Osteoblast (primary cell): ENCODE measurements around the gene SPATA45. TPM values are rescaled to one million over a fixed set of nuclear protein-coding genes. Genes with fewer than 3 reads are reported as not detected.

ENCODE experiments used
- DNase-seq: peaks from one replicate; pipeline ENCODE4 v3.0.0; 2011; ENCODE audit warnings: low spot score, mixed read lengths; ENCODE audit not compliant: insufficient read length; ENCODE audit errors: missing footprints
- H2AFZ ChIP-seq: 2 replicates; pipeline ENCODE4 v1.6.0; 2011; ENCODE audit warnings: mild to moderate bottlenecking, low read length
- H3K27ac ChIP-seq: 2 replicates; pipeline ENCODE4 v1.5.1; 2011; ENCODE audit warnings: mild to moderate bottlenecking, low read depth, low read length, moderate library complexity
- H3K27me3 ChIP-seq: 2 replicates; pipeline ENCODE4 v1.6.0; 2012; ENCODE audit warnings: mild to moderate bottlenecking, control low read depth, inconsistent platforms, low read length, moderate library complexity; ENCODE audit not compliant: insufficient read depth
- H3K36me3 ChIP-seq: 2 replicates; pipeline ENCODE4 v1.5.1; 2011; ENCODE audit warnings: mild to moderate bottlenecking, low read length, control low read depth, moderate library complexity; ENCODE audit not compliant: insufficient read depth
- H3K4me1 ChIP-seq: 2 replicates; pipeline ENCODE4 v1.5.1; 2011; ENCODE audit warnings: mild to moderate bottlenecking, low read length, control low read depth, moderate library complexity; ENCODE audit not compliant: insufficient read depth
- H3K4me2 ChIP-seq: 2 replicates; pipeline ENCODE4 v1.6.0; 2011; ENCODE audit warnings: mild to moderate bottlenecking, low read length; ENCODE audit not compliant: insufficient read depth
- H3K4me3 ChIP-seq: fragments of 200-600 bp; sonication (generic); 3 replicates; pipeline ENCODE4 v1.5.1; 2012; ENCODE audit warnings: mild to moderate bottlenecking, low read length, inconsistent platforms; ENCODE audit not compliant: insufficient read depth
- H3K79me2 ChIP-seq: 2 replicates; pipeline ENCODE4 v1.6.0; 2012; ENCODE audit warnings: mild to moderate bottlenecking, low read length, control low read depth, inconsistent platforms; ENCODE audit not compliant: insufficient read depth
- H3K9me3 ChIP-seq: 2 replicates; pipeline ENCODE4 v1.5.1; 2011; ENCODE audit warnings: low read depth, low read length, control low read depth
- H4K20me1 ChIP-seq: 2 replicates; pipeline ENCODE4 v1.6.0; 2012; ENCODE audit warnings: mild to moderate bottlenecking, low read length, control low read depth; ENCODE audit not compliant: insufficient read depth
- total RNA-seq: library from RNA; depleted of rRNA; stranded (reverse); fragments of >200 nt; gene quantifications from 2 replicates; pipeline ENCODE4 v1.2.3, GENCODE V29; 2012
- TF ChIP-seq, protein P1 (sequence below): IDR thresholded peaks from 2 replicates; pipeline ENCODE4 v1.5.1; 2011; ENCODE audit warnings: mild to moderate bottlenecking, low read depth, low read length, moderate library complexity; ENCODE audit errors: extremely low read depth

Gene SPATA45
- total RNA-seq, 1 donor, result not detected

DNA sequence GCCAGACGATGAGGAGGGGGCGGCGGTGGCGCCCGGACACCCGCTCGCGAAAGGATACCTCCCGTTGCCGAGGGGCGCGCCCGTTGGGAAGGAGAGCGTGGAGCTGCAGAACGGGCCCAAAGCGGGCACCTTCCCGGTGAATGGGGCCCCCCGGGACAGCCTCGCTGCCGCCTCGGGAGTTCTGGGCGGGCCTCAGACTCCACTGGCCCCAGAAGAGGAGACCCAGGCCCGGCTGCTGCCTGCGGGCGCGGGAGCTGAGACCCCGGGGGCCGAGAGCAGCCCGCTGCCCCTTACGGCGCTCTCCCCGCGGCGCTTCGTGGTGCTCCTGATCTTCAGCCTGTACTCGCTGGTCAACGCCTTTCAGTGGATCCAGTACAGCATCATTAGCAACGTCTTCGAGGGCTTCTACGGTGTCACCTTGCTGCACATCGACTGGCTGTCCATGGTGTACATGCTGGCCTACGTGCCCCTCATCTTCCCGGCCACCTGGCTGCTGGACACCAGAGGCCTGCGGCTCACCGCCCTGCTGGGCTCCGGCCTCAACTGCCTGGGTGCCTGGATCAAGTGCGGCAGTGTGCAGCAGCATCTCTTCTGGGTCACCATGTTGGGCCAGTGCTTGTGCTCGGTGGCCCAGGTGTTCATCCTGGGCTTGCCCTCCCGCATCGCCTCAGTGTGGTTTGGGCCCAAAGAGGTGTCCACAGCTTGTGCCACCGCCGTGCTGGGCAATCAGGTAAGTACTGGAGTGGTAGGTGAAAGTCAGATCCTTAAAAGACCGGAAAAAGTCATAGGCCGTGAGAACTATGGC, 11.2 kb upstream of the SPATA45 start:
- H3K4me2 ChIP-seq, result peak overlapping the region; percentile 95
- DNase-seq, result peak; percentile 85
- peaks cover 24% of the 10 kb centered on the region for H3K4me1 ChIP-seq
- H3K27me3 ChIP-seq, result no peaks in the 10 kb centered on the region
- peak overlapping the region; percentile 68 for H2AFZ ChIP-seq
- peak overlapping the region; percentile 91 for H3K4me3 ChIP-seq
- H4K20me1 ChIP-seq, result peaks cover 12% of the 10 kb centered on the region
- H3K36me3 ChIP-seq, result peaks cover 1% of the 10 kb centered on the region
- TF ChIP-seq, protein P1, sequence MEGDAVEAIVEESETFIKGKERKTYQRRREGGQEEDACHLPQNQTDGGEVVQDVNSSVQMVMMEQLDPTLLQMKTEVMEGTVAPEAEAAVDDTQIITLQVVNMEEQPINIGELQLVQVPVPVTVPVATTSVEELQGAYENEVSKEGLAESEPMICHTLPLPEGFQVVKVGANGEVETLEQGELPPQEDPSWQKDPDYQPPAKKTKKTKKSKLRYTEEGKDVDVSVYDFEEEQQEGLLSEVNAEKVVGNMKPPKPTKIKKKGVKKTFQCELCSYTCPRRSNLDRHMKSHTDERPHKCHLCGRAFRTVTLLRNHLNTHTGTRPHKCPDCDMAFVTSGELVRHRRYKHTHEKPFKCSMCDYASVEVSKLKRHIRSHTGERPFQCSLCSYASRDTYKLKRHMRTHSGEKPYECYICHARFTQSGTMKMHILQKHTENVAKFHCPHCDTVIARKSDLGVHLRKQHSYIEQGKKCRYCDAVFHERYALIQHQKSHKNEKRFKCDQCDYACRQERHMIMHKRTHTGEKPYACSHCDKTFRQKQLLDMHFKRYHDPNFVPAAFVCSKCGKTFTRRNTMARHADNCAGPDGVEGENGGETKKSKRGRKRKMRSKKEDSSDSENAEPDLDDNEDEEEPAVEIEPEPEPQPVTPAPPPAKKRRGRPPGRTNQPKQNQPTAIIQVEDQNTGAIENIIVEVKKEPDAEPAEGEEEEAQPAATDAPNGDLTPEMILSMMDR, result no peak
- peaks cover 46% of the 10 kb centered on the region for H3K79me2 ChIP-seq
- no peaks in the 10 kb centered on the region for H3K9me3 ChIP-seq
- H3K27ac ChIP-seq, result peak overlapping the region; percentile 82

DNA sequence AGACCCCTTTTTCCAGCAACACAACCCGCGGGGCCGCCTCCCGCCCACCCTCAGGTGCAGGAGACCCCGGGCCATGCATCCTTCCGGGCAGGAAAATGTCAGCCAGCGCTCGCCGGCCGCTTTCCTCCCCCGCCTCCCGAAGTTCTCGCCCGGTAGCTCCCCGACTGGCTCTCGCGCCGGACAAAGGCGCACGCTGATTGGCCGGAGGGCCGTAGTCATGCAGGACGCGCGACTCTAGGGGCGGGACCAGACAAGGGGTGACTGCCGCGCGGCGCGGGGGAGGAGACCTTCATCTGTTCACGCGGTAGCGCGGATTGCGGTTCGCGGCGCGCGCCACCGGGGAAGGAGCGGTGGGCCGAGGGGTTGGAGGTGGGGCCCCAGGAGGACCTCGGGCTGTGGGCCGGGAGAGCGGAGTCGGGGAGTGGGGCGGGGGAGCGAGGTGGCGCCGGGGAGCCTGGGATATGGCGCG, 10.6 kb upstream of the SPATA45 start, which contains the start of gene FLVCR1:
FLVCR1 (plus strand) TSS at position 284 of the 469 bp plus-strand sequence; CDS start at position 462, 178 bp downstream.
- Histone ChIP-seq H3K27ac (peak within 1 kb of the TSS; percentile 82), H4K20me1 (peaks cover 12% of the 10 kb centered on the region), H2AFZ (peak within 1 kb of the TSS; percentile 99), H3K4me1 (peaks cover 24% of the 10 kb centered on the region), H3K4me3 (peak within 1 kb of the TSS; percentile 91), H3K27me3 (no peaks in the 10 kb centered on the region), H3K36me3 (no peaks in the 10 kb centered on the region), H3K9me3 (no peaks in the 10 kb centered on the region), H3K79me2 (peaks cover 45% of the 10 kb centered on the region), H3K4me2 (peak within 1 kb of the TSS; percentile 95)
- TF ChIP-seq, protein P1, result no peak
- peak; percentile 98 for DNase-seq

DNA sequence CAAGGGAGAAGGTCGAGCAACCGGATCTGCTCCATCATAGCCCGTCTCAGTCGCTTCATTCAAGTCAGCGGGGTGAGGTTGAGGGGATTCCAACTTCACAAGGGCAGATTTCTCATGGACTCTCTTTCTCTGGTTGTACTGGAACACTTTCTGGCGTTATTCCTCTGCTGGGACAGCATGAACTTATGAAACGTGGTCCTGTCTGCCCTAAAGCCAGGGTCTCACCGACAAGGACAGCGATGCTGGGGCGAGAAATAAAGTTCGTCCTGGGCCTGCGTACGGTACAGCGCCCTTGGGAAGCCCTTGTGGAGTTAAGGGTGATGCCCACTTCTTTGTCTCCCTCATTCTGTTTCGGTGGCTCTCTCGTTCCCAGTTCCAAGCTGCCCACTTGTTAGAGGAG, 9.3 kb upstream of the SPATA45 start:
- TF ChIP-seq, protein P1, result no peak
- no peaks in the 10 kb centered on the region for H3K27me3 ChIP-seq
- peaks cover 32% of the 10 kb centered on the region for H3K79me2 ChIP-seq
- peaks cover 24% of the 10 kb centered on the region for H3K4me1 ChIP-seq
- no peaks in the 10 kb centered on the region for H3K9me3 ChIP-seq
- no peak overlapping the region for H3K4me3 ChIP-seq
- H3K27ac ChIP-seq, result no peak overlapping the region
- no peak overlapping the region for H2AFZ ChIP-seq
- H3K4me2 ChIP-seq, result peak overlapping the region; percentile 95
- no peaks in the 10 kb centered on the region for H3K36me3 ChIP-seq
- H4K20me1 ChIP-seq, result peaks cover 12% of the 10 kb centered on the region
- DNase-seq, result no peak

DNA sequence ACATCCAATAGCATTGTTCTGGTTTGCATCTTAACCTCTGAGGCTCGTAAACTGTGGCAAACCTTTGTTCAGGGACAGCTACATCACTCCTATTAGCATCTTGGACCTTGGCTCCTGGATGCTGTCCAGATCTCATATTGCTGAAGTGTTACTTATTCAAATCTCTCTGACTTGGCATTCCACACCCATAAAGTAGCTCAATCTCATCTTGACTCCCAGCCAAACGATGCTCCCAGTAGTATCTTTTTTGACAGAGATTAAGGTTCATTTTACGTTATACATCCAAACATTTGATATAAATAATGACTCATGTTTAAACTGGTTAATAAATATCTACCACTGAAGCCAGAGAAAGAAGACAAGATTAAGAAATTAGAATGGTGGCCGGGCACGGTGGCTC, 6.2 kb upstream of the SPATA45 start:
- Histone ChIP-seq H3K4me2 (no peak overlapping the region), H3K27ac (no peak overlapping the region), H3K9me3 (no peaks in the 10 kb centered on the region), H3K79me2 (peaks cover 6% of the 10 kb centered on the region), H3K36me3 (no peaks in the 10 kb centered on the region), H3K4me3 (no peak overlapping the region), H2AFZ (no peak overlapping the region), H3K4me1 (peaks cover 3% of the 10 kb centered on the region), H3K27me3 (no peaks in the 10 kb centered on the region), H4K20me1 (no peaks in the 10 kb centered on the region)
- TF ChIP-seq, protein P1, result no peak
- peak; percentile 44 for DNase-seq
